H9 (cell line): Measurements from ENCODE around the gene G3BP2. TPM values are rescaled to one million over a fixed set of nuclear protein-coding genes. Genes with fewer than 3 reads are reported as not detected.
"Not testable (repeated sequence)": the region's sequence is repeated elsewhere in the genome, so short reads cannot be mapped to it uniquely, and the experiment has no call there.

ENCODE experiments used
- DNase-seq: peaks from one replicate; pipeline ENCODE4 v3.0.0-alpha.2; 2017
- H2AFZ ChIP-seq: one replicate; pipeline ENCODE4 v1.6.1; 2013; ENCODE audit warnings: mild to moderate bottlenecking, low read length, control low read depth, moderate library complexity
- H2AK5ac ChIP-seq: 2 replicates; pipeline ENCODE4 v1.6.1; 2013; ENCODE audit warnings: low read length, control low read depth, mixed read lengths; ENCODE audit not compliant: insufficient read length
- H2BK120ac ChIP-seq: one replicate; pipeline ENCODE4 v1.6.1; 2013; ENCODE audit warnings: low read depth, mild to moderate bottlenecking, low read length, control low read depth, inconsistent platforms; ENCODE audit not compliant: poor library complexity, severe bottlenecking
- H2BK12ac ChIP-seq: 2 replicates; pipeline ENCODE4 v1.6.1; 2013; ENCODE audit warnings: low read length, control low read depth, mixed read lengths, low read depth; ENCODE audit not compliant: insufficient read length
- H2BK15ac ChIP-seq: 2 replicates; pipeline ENCODE4 v1.6.1; 2013; ENCODE audit warnings: low read depth, low read length, control low read depth
- H2BK20ac ChIP-seq: one replicate; pipeline ENCODE4 v1.6.1; 2013; ENCODE audit warnings: low read depth, mild to moderate bottlenecking, low read length, control low read depth, inconsistent platforms; ENCODE audit not compliant: poor library complexity, severe bottlenecking
- H2BK5ac ChIP-seq: 2 replicates; pipeline ENCODE4 v1.6.1; 2013; ENCODE audit warnings: low read length, control low read depth, mixed read lengths; ENCODE audit not compliant: insufficient read length
- H3K14ac ChIP-seq: 2 replicates; pipeline ENCODE4 v1.6.1; 2013; ENCODE audit warnings: low read length, control low read depth; ENCODE audit not compliant: insufficient read depth
- H3K18ac ChIP-seq: 2 replicates; pipeline ENCODE4 v1.6.1; 2013; ENCODE audit warnings: low read depth, mild to moderate bottlenecking, mixed read lengths, low read length, control low read depth; ENCODE audit not compliant: insufficient read length
- H3K23ac ChIP-seq: 2 replicates; pipeline ENCODE4 v1.6.1; 2013; ENCODE audit warnings: low read length, control low read depth, mixed read lengths, low read depth; ENCODE audit not compliant: insufficient read length
- H3K23me2 ChIP-seq: 2 replicates; pipeline ENCODE4 v1.6.1; 2013; ENCODE audit warnings: low read depth, mild to moderate bottlenecking, mixed read lengths, low read length, control low read depth; ENCODE audit not compliant: insufficient read length, poor library complexity, severe bottlenecking
- H3K27ac ChIP-seq: 2 replicates; pipeline ENCODE4 v1.5.1; 2013; ENCODE audit warnings: low read length, control low read depth, mixed read lengths, low read depth; ENCODE audit not compliant: insufficient read length
- H3K27me3 ChIP-seq: 2 replicates; pipeline ENCODE4 v1.6.1; 2013; ENCODE audit warnings: low read length, control low read depth, inconsistent platforms; ENCODE audit not compliant: insufficient read depth
- H3K4ac ChIP-seq: 2 replicates; pipeline ENCODE4 v1.6.1; 2013; ENCODE audit warnings: low read depth, mild to moderate bottlenecking, control low read depth, inconsistent platforms, low read length, moderate library complexity
- H3K4me1 ChIP-seq: 2 replicates; pipeline ENCODE4 v1.6.1; 2013; ENCODE audit warnings: low read length, control low read depth, inconsistent platforms; ENCODE audit not compliant: insufficient read depth
- H3K4me2 ChIP-seq: 2 replicates; pipeline ENCODE4 v1.6.1; 2013; ENCODE audit warnings: low read length, control low read depth, mixed read lengths; ENCODE audit not compliant: insufficient read length, insufficient read depth
- H3K56ac ChIP-seq: 2 replicates; pipeline ENCODE4 v1.6.1; 2013; ENCODE audit warnings: low read depth, mild to moderate bottlenecking, mixed read lengths, low read length, control low read depth; ENCODE audit not compliant: insufficient read length
- H3K79me1 ChIP-seq: 2 replicates; pipeline ENCODE4 v1.6.1; 2013; ENCODE audit warnings: low read depth, mild to moderate bottlenecking, moderate library complexity, low read length, control low read depth, inconsistent platforms; ENCODE audit not compliant: insufficient read depth, poor library complexity, severe bottlenecking
- H3K79me2 ChIP-seq: 2 replicates; pipeline ENCODE4 v1.6.1; 2013; ENCODE audit warnings: low read length, control low read depth, inconsistent platforms; ENCODE audit not compliant: insufficient read depth
- H3K9ac ChIP-seq: 2 replicates; pipeline ENCODE4 v1.6.1; 2013; ENCODE audit warnings: low read length, control low read depth, mixed read lengths; ENCODE audit not compliant: insufficient read length; ENCODE audit errors: extremely low read depth
- H3K9me3 ChIP-seq: one replicate; pipeline ENCODE4 v1.6.1; 2013; ENCODE audit warnings: low read depth, low read length, inconsistent platforms; ENCODE audit not compliant: control insufficient read depth
- H3T11ph ChIP-seq: one replicate; pipeline ENCODE4 v1.6.1; 2013; ENCODE audit warnings: mild to moderate bottlenecking, low read length, control low read depth, inconsistent platforms
- H4K20me1 ChIP-seq: one replicate; pipeline ENCODE4 v1.6.1; 2013; ENCODE audit not compliant: control insufficient read depth, insufficient read length, insufficient read depth
- H4K5ac ChIP-seq: 2 replicates; pipeline ENCODE4 v1.6.1; 2013; ENCODE audit warnings: low read depth, mild to moderate bottlenecking, mixed read lengths, low read length, control low read depth; ENCODE audit not compliant: insufficient read length
- H4K8ac ChIP-seq: replicated peaks from 2 replicates; pipeline ENCODE4 v1.6.1; 2013; ENCODE audit warnings: low read length, control low read depth, mixed read lengths, low read depth; ENCODE audit not compliant: insufficient read length
- H4K91ac ChIP-seq: 2 replicates; pipeline ENCODE4 v1.6.1; 2013; ENCODE audit warnings: low read depth, mild to moderate bottlenecking, moderate library complexity, mixed read lengths, low read length, control low read depth; ENCODE audit not compliant: insufficient read length
- H3K27ac Mint-ChIP-seq, 3 experiments: 2 replicates in 2 of 3; 3 replicates in 1 of 3; pipeline ENCODE4 v1.8.0; 2020 to 2021; ENCODE audit warnings: mixed read lengths in 3 of 3, mild to moderate bottlenecking in 1 of 3, moderate library complexity in 1 of 3
- H3K27me3 Mint-ChIP-seq: 2 replicates; pipeline ENCODE4 v1.8.0; 2021; ENCODE audit warnings: low read depth, mild to moderate bottlenecking, moderate library complexity, mixed read lengths
- H3K36me3 Mint-ChIP-seq, 3 experiments: 2 replicates in 2 of 3; 3 replicates in 1 of 3; pipeline ENCODE4 v1.8.0; 2020 to 2021; ENCODE audit warnings: low read depth in 3 of 3, mixed read lengths in 3 of 3; ENCODE audit not compliant: insufficient read depth in 1 of 3
- H3K4me1 Mint-ChIP-seq, 2 experiments: 2 replicates each; pipeline ENCODE4 v1.8.0; 2020; ENCODE audit warnings: mixed read lengths in 2 of 2
- H3K4me3 Mint-ChIP-seq, 2 experiments: 2 replicates in 1 of 2; 3 replicates in 1 of 2; pipeline ENCODE4 v1.8.0; 2020 to 2021; ENCODE audit warnings: mild to moderate bottlenecking in 2 of 2, mixed read lengths in 2 of 2, moderate library complexity in 1 of 2
- H3K9me3 Mint-ChIP-seq, 2 experiments: 2 replicates in 1 of 2; 3 replicates in 1 of 2; pipeline ENCODE4 v1.8.0; 2020; ENCODE audit warnings: mild to moderate bottlenecking in 2 of 2, mixed read lengths in 2 of 2, moderate library complexity in 1 of 2
- WGBS: extraction: QIAGEN DNeasy Blood & Tissue Kit; methylation state at CpG from one replicate; pipeline ENCODE4 v1.1.7; 2013; ENCODE audit warnings: missing lambda C conversion rate, low lambda C conversion rate, mixed read lengths; ENCODE audit not compliant: insufficient read length; ENCODE audit errors: extremely low coverage; 5-methylcytosine and 5-hydroxymethylcytosine counted together
- total RNA-seq: library from RNA; stranded (reverse); gene quantifications from 2 replicates; pipeline ENCODE4 v1.2.1, GENCODE V29; 2021
- TF ChIP-seq, protein P1 (sequence below): fragments of 200-600 bp; sonication (generic); conservative IDR thresholded peaks from 3 replicates; pipeline ENCODE4 v1.8.0; 2021; ENCODE audit warnings: antibody characterized with exemption, mild to moderate bottlenecking

The G3BP2 gene
- total RNA-seq, 1 experiment from 2014 or later = 405 TPM

DNA sequence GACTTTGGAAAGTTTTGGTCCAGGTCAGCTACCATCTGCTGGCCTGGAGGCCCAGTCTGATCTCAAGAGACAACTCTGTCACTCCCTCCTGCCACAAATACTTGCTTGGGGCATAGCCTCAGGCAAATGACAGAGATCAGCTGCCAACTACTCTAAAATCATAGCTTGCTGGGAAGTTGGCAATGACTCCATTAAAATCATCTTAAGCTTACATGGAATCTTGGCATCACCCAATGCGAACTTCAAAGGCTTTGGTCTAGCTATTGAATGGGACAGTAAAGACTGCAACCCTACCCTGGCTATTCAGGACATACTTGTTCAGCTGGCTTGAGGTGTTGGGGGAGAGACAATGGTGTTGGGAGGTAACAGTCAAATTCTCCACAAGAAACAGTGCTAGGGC is 44.2 kb upstream of the G3BP2 start:
- Histone ChIP-seq H3T11ph (no peak overlapping the region), H3K9ac (no peak overlapping the region), H3K18ac (no peak overlapping the region), H2BK5ac (no peak overlapping the region), H3K27ac (no peak overlapping the region), H3K23ac (no peak overlapping the region), H3K56ac (no peak overlapping the region), H3K4me2 (no peak overlapping the region), H2BK15ac (no peak overlapping the region), H2AK5ac (no peak overlapping the region), H4K5ac (no peak overlapping the region), H3K4me1 (no peaks in the 10 kb centered on the region; the same call in 1 of the 2 replicates), H3K79me2 (peaks cover 17% of the 10 kb centered on the region; the same call in 1 of the 2 replicates), H2BK20ac (no peak overlapping the region), H4K91ac (no peak overlapping the region), H2BK12ac (no peak overlapping the region), H2BK120ac (no peak overlapping the region), H2AFZ (no peak overlapping the region), H3K4ac (no peak overlapping the region), H3K23me2 (no peaks in the 10 kb centered on the region), H3K27me3 (no peaks in the 10 kb centered on the region), H3K14ac (no peak overlapping the region), H4K8ac (no peak overlapping the region), H4K20me1 (no peaks in the 10 kb centered on the region), H3K79me1 (no peaks in the 10 kb centered on the region), H3K9me3 (no peaks in the 10 kb centered on the region)
- peaks cover 16 to 46% (median 44%) of the 10 kb centered on the region in 3 experiments for H3K36me3 Mint-ChIP-seq
- DNase-seq = no peak
- H3K27ac Mint-ChIP-seq = no peak overlapping the region
- no CpG with 5 or more reads among the region's 1 CpG for WGBS
- no peaks in the 10 kb centered on the region for H3K27me3 Mint-ChIP-seq
- no peaks in the 10 kb centered on the region for H3K9me3 Mint-ChIP-seq
- no peak overlapping the region for H3K4me3 Mint-ChIP-seq
- H3K4me1 Mint-ChIP-seq = peaks cover 31 to 32% of the 10 kb centered on the region in 2 experiments
- TF ChIP-seq, protein P1, sequence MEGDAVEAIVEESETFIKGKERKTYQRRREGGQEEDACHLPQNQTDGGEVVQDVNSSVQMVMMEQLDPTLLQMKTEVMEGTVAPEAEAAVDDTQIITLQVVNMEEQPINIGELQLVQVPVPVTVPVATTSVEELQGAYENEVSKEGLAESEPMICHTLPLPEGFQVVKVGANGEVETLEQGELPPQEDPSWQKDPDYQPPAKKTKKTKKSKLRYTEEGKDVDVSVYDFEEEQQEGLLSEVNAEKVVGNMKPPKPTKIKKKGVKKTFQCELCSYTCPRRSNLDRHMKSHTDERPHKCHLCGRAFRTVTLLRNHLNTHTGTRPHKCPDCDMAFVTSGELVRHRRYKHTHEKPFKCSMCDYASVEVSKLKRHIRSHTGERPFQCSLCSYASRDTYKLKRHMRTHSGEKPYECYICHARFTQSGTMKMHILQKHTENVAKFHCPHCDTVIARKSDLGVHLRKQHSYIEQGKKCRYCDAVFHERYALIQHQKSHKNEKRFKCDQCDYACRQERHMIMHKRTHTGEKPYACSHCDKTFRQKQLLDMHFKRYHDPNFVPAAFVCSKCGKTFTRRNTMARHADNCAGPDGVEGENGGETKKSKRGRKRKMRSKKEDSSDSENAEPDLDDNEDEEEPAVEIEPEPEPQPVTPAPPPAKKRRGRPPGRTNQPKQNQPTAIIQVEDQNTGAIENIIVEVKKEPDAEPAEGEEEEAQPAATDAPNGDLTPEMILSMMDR = no peak

DNA sequence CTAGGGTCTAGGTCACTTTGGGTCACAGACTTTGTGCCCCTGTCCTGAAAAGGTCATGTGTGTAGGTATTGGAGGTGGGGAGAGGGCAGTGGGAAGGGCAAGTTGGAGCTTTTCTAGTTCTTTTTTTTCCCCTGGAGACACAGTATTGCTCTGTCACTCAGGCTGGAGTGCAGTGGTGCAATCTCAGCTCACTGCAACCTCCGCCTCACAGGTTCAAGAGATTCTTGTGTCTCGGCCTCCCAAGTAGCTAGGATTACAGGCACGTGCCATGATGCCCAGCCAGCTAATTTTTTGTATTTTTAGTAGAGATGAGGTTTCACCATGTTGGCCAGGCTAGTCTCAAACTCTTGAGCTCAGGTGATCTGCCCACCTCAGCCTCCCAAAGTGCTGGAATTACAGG is 42.8 kb upstream of the G3BP2 start:
- not testable (repeated sequence) for H3K18ac ChIP-seq, H2AK5ac ChIP-seq, H3K79me2 ChIP-seq, H2AFZ ChIP-seq, H3K9me3 ChIP-seq, H3K14ac ChIP-seq, H3K27me3 ChIP-seq, H3K56ac ChIP-seq, H3K9me3 Mint-ChIP-seq, H4K5ac ChIP-seq, H3K4me3 Mint-ChIP-seq, H3K4me1 ChIP-seq, DNase-seq, H2BK12ac ChIP-seq, H3K79me1 ChIP-seq, H3K27me3 Mint-ChIP-seq, H4K20me1 ChIP-seq, H3K27ac ChIP-seq, H3K4me2 ChIP-seq, H4K91ac ChIP-seq, H3T11ph ChIP-seq, H4K8ac ChIP-seq, H3K4ac ChIP-seq, H2BK120ac ChIP-seq, H3K9ac ChIP-seq, H2BK5ac ChIP-seq, H2BK15ac ChIP-seq, H3K23ac ChIP-seq, H3K23me2 ChIP-seq, H2BK20ac ChIP-seq
- Mint-ChIP-seq H3K4me1 (peaks cover 22% of the 10 kb centered on the region in 2 experiments; a peak in 3 of 4 replicates), H3K36me3 (peaks cover 17 to 47% (median 38%) of the 10 kb centered on the region in 3 experiments; a peak in 6 of 7 replicates), H3K27ac (peak overlapping the region in 2 of 3 experiments; percentile 62 to 65; a peak in 4 of 7 replicates)
- no CpG with 5 or more reads among the region's 3 CpGs for WGBS
